ENCODE measurements around the gene FREM1.

Gene FREM1

DNA sequence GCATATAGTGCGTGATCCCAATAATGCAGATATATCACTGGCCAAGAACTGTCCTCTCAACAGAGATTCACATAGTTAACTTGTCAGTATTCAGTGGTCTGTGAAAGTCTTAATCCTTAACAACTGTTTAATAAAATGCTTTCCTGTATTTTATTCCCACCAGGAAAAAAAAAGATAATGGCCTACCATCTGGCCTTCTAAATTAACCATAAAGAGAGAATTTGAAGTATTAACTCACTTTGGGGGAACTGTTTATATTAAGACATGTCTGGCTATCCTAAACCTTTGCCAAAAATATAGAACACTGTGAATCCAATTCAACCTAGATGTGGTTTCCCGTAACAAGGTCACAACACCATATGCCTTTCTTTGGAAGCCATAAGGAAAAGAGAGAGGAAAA, 818 bp upstream of the FREM1 start:
- no peak for DNase-seq

DNA sequence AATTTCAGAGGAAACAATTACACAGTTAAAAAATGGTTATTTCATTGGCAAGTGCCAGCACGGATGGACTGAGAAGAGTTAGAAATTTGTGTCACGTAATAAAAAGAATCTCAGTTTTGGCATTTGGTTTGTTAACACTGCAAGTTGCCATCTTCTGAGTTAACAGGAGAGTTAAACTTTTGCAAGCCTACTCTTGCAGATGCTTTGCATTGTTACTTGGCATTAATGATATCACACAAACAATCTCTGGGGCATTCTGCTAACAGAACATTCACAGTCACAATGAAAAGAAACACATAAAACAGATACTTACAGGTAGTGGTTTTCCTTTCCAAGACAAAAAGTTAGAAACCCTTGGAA, 647 bp downstream of the FREM1 start:
- DNase-seq, result no peak

DNA sequence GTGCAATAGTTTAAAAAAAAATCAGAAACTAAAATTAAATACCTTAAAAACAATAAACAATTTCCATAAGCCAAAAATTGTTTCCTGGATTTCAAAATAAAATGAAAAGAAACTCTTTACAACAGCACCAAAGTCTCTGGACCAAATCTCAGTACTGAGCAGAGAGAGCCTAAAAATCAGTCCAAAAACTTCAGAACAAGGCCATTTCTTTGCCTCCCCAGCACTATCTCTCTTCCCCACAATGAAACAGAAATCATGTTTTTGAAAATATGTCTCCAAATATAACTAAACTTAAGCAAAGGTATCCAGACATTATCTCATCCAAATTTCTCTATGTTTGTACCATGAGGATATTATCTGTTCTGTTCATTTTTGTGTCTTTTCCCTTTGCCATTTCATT, 1.0 kb downstream of the FREM1 start:
- no peak for DNase-seq

DNA sequence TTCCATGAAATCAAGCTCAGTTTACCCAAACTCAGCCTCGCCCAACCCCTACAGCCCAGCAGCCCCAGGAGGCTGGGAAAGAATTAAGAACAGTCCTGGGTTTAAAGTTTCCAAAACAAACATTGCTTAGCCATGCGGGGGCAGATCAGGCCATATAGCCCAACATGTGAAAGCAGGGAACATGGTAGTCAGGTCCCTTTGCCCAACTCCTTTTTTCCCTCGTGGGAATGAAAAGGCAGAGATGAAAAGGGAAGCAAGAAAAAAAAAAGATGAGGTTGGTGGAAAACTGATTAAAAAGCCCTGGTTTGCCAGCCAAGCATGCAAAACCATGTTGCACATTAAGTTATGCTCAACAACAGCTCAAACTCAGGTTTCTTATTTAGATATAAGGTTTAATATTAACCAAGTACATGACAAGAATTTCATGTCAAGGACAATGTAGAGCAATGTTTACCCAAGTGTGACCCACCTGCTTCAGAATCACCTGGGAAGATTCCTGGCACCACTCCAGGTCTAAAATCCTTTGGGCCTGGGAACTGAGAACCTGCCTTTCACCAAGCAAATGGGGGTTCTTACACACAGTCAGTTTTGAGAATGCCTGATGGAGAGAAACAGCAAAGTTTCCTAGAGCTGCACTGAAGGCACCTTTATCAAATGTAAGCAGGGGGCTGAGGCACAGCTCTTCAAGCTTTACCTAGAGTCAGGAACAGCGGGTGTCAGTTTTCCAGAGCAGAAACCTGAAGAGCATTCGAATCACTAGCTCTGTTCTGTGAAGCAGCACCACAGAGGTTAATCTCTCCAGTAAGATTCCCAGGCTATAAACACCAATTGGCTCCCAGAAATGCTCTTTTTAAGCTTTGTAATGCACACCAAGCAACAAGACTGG, 1.7 kb downstream of the FREM1 start:
- DNase-seq, result no peak

DNA sequence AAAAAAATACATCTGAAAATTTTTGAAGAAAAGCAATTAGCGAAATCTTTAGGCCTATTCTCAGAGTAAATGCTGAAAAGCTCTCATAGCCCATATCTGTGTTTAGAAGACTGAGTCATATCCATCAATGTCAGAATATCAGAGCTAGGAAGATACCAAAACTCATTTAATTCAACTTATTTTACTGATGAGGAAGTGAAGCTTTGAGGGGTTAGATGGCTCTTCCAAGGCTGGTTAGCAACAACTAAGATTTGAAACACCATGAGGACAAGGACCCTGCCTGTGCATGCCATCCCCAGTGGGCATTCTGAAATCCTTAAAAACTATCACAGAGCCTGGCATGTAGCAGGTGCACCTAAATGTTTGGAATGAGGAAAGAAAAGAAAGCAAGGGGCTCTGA, 2.5 kb downstream of the FREM1 start:
- no peak for DNase-seq

DNA sequence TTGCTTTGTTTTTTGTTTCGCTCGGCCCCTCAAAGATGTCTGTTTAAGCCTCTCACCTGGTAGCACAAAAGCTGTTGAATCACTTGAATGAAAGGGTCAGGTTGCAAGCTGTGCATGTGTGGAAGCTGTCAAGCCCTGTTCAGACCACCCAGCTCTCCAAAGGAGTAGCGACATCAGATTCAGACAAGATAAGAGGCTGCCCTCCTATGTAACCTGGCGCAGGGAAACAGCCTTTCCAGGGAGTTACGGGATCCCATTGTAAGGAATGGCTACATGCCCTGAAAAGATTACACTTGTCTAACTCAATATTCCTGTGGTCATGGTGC, 2.9 kb downstream of the FREM1 start:
- no peak for DNase-seq

DNA sequence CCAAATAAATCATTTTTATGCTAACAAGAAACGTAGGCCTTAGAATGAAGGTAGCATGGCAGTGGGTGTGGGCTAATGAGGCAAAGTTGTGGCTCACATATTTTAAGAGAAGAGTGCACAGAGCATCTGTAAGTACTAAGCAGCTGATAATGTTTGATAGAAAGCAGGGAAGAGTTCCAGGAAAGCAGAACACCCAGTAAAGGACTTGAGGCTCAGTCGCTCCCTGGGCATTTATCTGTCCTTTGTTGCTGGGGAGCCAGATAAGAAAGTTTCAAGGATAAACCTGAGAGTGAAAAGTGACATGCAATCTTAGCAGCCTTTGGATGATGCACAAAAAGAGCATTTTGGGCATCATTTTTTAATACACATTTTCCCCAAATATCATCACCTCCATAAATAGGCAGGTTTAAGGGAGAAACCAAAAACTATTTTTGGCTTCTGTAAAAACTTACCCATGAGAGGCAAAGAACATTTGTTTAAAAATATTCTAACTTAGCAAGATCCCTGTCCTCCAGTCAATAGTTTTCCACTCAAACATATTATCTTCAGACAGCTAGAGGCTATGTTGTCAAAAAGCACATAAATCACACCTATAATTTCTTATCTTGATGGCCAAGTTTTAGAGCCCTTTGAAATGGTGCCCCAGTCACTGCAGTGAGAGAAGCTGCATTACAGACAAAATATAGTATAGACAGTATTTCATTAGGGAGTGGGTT, 3.4 kb downstream of the FREM1 start:
- no peak for DNase-seq

DNA sequence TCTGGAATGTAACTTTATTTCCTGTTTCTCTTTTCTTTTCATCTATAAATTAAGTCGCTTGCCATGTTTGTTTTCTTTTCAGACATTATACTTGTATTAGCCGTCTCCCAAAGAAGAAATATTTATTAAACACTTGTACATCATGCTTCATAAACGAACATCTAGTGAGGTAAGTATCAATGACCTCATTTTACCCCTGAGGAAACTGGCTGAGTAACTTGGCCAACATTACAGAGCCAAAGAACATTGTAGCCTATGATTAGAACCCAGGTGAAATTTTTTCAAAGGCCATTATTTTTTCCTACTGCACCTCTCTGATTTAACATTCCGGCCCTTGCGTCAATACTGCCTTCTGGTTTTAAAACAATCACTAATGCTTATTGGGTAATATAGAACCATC, 4.2 kb downstream of the FREM1 start:
- DNase-seq, result no peak

DNA sequence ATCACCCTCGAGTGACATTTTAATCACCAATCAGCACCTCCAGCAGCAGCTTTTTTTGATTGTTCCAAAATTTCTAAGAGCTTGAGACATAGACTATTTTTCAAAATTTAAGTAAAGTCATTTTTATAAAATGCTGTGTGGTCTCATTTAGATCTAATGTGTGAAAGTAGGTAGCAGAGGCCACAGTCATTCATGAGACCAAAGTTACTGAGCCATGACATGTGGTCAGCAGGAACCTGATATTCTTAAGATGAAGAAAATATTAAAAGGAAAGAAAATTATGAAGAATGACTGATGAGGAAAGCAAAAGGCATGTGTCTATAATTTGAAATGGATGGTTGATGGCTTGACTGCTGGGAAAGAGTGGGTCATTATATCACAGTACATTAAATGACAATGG, 7.2 kb downstream of the FREM1 start:
- no peak for DNase-seq

DNA sequence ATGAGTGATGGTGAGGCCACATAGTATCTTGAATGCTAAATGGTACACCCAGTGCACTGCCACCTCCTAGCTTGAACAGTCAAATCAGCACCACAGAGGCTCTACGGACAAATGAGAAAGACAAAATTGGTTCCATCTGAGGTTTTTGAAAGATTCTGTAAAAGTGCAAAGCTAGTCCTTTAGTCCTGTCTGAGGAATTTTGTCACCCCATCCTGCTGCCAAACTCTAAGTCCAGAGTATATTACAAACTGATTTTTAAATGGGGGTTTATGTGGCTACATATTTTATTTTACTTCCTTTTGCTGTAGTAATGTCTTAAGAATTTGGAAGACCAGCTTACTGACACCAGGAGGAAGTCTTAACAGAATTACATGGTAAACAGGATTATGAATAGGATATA, 7.7 kb downstream of the FREM1 start:
- DNase-seq, result peak; percentile 5

DNA sequence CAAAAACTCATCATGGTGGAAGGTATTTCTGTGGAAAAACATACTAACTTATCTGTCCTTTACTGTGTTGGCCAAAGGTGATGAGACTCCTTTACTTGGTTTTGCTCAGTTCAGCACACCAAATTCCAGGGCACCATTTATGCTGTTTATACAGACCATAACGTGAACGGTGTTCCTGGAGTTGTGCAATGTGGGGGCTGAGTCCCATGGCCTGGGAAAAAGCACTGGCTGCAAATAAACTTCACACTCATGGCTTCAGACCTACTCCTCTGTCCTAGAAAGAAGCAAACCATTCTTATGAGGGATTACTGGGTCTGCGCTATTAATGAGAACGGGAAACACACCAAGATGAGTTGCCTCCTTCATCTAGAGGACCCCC, 10.4 kb downstream of the FREM1 start:
- no peak for DNase-seq

DNA sequence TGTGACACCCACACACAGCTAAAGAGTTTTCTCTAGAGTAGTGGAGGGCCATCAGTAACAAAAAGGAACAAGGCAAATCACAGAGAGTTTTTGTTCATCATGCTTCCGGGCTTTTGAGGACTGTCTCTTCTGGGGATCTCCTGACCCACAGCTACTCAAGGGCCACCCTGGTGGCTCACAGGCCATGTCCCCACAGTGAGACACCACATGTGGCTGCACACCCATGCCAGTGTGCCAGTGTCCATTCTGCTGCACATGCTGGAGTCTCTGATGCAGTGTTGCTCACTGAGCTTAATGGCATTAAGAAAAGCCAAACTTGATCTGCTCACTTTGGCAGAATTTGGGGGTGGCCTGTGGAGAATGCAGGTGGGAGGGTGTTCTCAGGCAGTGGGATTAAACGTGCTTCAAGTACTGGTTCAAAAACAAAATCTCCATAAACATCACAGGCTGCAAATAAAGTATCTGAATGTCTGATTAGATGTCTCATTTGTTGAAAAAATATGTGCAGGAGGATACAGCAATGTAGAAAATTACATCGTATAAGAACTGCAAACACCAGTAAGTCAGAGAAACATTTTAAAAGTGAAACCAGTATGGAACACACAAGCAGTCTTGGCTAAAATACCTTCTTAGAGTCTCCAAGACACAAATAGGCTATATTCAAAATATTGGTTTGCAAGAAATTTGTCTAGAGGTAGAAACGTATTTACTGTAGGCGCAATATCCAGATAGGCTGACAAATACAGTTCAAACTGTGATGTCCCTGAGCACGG, 11.0 kb downstream of the FREM1 start:
- DNase-seq, result no peak

DNA sequence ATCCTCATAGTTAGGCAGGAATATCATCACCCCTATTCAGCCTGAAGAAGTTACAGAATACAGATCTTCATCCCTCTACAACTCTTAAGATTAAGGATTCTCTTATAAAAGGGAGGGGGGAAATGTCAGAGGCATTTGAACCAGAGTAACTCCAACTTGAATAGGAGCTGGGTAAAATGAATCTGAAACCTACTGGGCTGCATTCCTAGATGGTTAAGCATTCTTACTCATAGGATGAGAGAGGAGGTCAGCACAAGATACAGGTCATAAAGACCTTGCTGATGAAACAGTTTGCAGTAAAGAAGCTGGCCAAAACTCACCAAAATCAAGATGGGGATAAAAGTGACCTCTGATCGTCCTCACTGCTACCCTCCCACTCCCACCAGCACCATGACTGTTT, 14.4 kb downstream of the FREM1 start:
- DNase-seq, result peak; percentile 32

DNA sequence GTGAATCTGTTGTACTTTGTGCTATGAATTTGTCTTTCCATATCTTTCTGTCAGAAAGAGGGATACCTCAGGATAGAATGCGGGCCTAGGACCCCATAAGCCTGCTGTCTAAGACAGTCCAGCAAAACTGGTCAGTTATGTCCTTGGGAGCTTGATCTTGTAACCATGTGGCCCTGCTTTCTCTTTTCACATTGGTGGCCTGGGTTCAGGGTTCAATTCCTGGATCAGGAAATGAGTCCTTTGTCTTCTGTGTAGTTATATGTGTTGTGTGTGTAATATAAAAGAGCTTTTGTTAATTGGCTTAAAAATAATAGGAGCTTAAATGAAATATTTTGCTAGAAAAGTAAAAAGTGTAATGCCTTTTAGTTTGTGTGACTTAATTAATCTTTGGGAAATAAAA, 16.9 kb downstream of the FREM1 start:
- no peak for DNase-seq

DNA sequence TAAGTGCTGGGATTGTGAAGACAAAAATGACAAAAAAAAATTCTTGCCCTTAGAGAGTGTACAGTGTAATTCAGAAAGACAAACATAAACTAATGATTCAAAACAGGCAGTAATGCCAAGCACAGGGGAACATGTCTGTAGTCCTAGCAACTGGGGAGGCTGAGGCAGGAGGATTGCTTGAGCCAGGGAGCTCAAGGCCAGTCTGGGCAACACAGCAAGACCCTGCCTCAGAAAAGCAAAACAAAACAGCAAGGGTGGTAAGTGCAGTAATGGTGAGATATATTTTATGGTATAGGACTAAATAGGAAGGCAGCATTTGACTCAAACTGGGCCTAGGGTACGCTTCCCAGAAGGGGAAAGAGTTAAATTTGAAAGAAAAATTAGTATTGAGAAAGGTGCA, 18.9 kb downstream of the FREM1 start:
- no peak for DNase-seq

DNA sequence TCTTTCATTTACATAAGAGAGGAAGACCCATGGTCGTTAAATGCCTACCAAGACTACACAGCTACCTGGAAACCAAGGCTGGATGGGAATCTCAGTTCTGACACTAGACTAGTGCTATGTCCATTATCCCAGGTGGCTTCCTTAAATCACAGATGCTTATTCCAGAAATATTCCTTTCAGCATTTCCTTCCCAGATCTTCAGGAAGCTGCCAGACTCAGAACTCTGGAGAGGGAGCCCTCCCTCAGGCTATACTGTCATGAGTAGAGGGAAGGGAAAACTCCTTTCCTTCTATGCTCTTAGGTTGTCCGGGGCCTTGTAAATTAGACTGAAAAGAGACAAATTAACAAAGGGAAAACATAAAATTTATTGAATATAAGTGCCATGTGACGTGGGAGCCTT, 20.8 kb downstream of the FREM1 start:
- DNase-seq, result no peak

DNA sequence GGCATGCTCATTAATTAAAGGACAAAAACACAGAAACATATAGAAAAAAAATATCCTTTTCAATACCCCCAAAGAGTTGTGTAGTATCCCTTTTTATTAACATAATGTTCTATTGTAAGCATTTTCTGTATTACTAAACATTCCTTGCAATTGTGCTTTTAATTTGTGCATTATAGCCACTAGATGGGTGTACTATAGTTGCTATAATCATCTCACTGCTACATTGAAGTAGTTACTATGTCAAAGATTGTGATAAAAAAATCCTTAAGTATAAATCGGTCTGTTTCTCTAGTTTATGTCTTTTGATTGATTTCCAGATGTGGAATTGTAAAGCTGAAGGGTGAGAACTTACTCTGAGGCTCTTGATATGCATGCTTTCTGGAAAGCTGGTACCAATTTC, 21.4 kb downstream of the FREM1 start:
- DNase-seq, result no peak

DNA sequence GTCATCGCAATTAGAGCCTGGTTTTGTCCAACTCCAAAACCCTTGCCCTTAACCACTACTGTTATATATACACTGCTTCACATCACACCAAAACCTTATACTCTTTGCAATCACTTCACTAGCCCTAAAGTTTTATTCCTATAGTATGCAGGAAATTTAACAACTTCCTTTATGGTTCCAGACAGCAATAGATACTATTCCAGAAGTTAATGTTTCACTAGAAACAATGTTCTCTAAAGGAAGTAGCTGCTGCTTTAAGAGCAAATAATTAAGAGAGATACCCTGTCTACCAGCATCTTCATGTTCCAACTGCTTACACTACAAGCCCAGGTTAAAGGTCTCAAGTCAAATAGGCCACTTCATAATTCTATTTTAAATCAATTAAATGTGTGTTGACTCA, 22.0 kb downstream of the FREM1 start:
- no peak for DNase-seq

DNA sequence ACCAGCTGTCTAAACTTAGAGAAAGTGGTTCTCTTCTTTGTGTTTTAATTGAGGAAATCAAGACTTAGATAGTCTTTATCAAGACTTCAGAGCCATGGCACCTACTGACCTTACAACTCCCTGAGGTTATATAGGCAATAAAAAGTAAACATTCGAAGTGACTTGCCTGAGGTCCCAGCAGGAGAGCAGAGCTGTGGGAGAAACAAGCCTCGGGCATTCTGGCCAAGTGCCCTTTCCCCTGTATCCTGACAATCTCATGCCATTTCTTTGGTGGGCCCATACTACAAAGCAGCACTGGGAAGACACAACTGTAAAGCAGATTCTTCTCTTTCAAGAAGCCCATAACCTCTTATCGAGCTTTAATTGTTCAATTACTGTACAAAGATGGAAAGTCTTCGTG, 23.1 kb downstream of the FREM1 start:
- DNase-seq, result no peak

DNA sequence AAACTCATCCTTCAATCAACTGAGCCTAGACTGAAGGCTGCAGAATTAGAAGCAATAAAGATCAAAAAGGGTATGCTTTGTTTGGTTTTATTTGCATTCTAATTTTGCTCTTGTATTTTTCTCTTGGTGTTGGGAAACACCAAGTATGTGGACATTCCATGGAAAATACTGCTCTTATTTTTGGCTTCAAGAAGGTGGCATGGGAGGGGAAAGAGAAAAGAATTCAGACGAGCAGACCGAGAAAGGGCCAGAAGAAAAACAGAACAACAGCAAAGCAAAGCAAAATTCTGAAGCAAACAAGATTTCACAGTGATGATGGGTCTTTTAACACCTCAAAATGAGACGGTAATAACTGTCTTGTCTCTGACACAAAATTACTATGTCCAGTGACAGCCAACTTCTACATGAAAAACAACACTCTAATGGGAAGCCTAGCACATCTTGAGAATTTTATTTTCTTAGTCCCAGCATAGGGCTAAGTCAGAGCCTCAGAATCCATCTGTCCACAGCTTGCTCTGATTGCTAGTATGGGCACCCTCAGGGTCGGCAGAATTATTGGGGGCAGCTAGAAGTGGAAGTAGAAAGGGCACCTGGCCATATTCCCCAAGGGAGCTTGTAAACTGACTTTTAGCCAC, 26.8 kb downstream of the FREM1 start:
- no peak for DNase-seq

DNA sequence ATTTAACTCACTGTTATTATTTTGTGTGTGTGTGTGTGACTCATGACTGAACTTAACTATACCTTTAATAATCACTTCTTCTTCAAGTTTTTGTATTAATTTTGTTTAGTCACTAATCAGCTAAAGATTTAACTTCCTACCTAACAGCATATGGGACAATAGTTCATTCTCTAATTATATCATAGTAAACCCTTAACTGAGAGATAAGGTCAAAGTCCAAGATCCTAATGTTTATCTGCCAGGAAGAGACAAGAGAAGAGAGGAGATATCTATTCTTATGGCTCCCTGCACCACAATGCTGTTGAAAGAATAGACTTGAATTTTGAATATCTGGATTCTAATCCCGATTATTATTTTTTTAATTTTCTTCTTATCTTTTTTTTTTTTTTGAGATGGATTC, 28.1 kb downstream of the FREM1 start:
- DNase-seq, result no peak

DNA sequence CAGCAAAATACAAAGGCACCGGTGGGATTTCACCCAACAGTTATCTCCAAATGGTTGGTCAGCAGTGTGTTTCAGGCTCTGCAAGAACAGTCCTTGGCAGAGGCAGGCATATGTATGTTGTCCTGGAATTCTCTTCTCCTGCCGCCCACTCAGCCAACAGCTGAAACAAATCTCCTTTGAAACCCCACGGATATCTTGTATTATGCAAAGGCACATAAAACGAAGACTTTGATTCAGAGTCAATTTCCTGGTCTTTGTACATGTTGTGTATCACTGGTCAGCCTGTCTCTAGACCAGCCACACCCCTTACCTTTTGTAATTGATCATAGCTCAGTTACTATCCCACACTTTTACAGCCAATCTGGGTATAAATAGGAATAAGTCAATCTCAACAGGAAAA, 29.2 kb downstream of the FREM1 start:
- DNase-seq, result no peak

DNA sequence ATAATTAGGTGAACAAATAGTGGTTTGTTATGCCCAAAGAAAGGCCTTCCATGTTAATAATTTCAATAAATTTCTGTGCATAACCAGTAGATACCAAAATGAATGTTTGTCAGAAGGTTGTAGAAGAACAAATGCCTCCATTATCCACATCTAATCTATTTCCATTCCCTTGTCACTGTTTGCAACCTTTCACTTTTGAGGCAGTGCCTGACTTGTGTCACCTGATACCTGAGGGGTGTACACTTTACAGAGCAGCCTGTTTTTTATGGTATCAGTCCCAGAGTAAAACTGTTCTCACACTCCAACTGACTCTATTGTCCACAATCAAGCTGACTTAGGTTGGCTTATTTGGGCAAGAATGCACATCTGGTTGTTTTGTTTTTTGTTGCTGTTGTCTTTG, 40.1 kb downstream of the FREM1 start:
- DNase-seq, result no peak

All from fibroblast of skin of back (primary cell).